Measurements from ENCODE around the gene FTMT.
A peak's percentile ranks its signal among the peaks of the same experiment; 100 is the strongest.
"Not testable (repeated sequence)": the region's sequence is repeated elsewhere in the genome, so short reads cannot be mapped to it uniquely, and the experiment has no call there.

FTMT gene

DNA sequence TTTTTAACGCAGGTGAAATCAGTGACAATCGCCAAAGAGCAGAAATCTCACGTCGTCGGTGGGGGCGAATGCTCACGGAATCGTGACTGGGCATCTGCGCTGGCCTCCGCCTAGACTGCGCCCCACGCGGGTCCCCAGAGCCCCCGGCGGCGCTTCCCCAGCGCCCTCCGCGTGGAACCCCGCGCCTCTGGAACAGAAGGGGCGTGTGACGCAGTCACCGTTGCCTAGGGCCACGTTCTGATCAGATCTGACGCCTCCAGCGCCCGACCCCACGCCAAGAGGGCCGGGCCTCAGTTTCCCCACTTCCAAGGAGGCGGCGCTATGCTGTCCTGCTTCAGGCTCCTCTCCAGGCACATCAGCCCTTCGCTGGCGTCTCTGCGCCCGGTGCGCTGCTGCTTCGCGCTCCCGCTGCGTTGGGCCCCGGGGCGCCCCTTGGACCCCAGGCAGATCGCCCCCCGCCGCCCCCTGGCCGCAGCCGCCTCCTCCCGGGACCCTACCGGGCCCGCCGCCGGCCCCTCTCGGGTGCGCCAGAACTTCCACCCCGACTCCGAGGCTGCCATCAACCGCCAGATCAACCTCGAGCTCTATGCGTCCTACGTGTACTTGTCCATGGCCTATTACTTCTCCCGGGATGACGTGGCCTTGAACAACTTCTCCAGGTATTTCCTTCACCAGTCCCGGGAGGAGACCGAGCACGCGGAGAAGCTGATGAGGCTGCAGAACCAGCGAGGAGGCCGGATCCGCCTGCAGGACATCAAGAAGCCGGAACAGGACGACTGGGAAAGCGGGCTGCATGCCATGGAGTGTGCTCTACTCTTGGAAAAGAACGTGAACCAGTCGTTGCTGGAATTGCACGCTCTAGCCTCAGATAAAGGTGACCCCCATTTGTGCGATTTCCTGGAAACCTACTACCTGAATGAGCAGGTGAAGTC, at the start of gene FTMT:
Gene FTMT (plus strand): TSS at position 240 of the 932 bp plus-strand sequence. CDS start 82 bp downstream, at position 322.
- DNase-seq, result no peak

DNA sequence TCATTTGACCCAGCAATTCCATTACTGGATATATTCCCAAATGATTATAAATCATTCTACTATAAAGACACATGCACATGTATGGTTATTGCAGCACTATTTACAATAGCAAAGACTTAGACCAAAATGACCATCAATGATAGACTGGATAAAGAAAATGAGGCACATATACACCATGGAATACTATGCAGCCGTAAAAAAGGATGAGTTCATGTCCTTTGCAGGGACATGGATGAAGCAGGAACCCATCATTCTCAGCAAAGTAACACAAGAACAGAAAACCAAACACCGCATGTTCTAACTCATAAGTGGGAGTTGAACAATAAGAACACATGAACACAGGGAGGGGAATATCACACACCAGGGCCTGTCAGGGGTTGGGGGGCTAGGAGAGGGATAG, 46.4 kb upstream of the FTMT start:
- not testable (repeated sequence) for DNase-seq

GRCh38 chr5:121805911-121806310, 45.8 kb upstream of the FTMT start:
- DNase-seq, result no peak

DNA sequence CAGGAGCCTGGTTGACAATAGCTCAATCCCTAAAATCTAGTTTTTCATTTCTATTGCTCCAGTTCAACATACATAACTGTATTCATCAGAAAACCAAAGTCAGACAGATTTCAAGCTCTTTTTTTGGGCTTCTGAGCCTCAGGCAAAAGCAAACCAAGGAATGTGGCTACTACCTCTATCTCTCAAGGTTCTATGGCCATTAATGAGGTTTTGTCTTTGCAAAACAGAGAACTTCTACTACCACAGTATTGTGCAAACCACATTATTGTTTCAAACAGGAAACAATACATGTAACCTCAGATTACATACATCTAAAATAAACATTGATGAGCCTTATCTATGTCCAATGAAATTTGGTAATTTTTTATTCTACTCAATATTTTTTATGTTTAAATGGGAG, 35.5 kb upstream of the FTMT start:
- no peak for DNase-seq

DNA sequence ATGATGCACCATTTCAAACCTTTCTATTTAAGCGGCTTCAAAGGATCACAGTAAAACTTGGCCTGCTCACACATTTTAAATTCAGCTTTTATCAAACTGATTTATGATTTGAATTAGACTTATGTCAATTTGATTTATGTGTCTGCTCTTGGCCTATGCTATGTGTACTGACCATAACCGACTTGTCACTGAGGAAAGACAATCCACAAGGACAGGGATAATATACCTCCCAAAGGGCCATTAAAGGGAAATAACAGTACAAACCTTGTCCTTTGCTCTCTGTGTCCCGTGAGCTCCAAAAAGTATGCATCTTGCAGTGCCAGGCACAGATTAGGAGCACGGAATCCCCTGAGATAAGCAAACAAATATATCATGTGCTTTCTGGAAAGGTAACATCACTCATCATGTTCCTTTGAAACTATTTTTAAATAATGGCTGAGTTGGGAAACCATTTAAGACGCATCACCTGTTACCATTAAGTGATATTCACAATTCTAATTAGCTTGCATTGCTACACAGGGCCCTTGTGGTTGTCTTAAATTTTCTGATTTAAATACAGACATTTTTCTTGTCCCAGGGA, 31.9 kb upstream of the FTMT start:
- DNase-seq, result no peak

GRCh38 chr5:121833617-121834016, 18.1 kb upstream of the FTMT start:
- DNase-seq, result no peak

- DNase-seq, result no peak
These were observed 17.7 kb upstream of the FTMT start for GRCh38 chr5:121834021-121834420.

DNA sequence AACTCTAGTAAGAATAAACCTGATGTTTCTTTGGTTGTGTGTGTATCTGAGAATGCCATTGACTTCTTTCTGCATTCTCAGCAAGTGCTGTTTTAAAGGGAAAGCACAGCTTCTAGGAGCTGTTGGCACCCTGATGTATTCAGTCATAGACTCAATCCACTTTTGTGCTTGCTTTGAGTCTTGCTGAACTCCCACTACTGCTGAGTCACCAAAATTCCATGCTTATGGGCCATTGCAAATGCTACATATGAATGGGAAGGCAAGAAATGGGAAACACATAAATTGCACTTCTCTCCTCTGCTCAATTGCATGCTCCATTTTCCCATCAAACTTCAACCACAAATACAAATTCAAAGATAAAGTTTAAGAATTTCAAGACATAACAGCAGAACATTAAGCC, 9.8 kb upstream of the FTMT start:
- no peak for DNase-seq

DNA sequence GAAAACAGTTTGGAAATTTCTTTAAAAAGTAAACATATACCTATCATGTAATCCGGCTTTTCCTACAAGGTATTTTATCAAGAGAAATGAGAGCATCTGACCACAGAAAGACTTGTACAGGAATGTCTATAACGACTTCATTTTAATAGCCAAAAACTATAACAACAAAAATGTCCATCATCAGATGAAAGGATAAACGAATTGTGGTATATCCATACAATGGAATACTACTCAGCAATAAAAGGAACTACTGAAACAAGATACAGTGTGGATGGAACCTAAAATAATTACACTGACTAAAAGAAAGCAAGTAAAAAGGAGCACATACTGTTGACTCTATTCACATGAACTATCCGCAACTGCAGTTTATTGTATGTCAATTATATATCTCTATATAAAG, 1.4 kb upstream of the FTMT start:
- DNase-seq, result no peak

DNA sequence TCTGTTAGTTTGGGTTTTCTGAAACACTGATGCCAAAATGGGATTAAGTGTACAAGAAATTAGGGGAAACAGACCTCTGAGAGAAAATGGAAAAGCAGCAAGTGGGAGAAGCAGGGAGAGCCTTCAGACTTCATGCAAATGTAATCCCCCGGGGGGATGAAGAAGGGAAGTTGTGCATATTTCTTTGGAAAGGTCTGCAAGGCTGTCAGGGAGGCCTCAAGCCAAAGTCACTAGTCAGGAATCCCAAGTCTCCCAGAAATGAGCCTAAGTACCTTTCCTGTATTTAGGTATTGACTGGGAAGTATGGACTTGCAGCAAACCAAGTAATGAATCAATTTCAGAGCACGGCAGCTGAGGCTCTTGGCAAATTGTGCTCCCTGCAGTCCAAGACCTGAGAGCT, 2.2 kb downstream of the FTMT start:
- DNase-seq, result no peak

DNA sequence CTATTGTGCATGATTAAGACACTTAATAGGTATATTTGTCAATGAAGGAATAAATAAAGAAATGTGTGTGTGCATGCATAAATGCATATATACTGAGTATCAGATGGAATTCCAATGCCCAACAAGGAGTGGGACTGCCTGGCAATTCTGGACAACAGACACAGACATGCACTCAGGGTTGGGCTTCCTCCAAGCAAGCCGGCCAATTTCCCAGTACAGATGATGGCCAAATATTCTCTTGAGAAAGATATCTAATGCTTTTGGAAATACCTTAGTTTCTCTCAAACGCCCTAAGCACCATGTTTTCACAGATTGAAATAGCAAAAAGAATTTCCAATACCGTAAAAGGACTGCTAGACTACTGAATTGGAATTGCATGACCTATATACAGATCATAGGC, 11.1 kb downstream of the FTMT start:
- DNase-seq, result no peak

DNA sequence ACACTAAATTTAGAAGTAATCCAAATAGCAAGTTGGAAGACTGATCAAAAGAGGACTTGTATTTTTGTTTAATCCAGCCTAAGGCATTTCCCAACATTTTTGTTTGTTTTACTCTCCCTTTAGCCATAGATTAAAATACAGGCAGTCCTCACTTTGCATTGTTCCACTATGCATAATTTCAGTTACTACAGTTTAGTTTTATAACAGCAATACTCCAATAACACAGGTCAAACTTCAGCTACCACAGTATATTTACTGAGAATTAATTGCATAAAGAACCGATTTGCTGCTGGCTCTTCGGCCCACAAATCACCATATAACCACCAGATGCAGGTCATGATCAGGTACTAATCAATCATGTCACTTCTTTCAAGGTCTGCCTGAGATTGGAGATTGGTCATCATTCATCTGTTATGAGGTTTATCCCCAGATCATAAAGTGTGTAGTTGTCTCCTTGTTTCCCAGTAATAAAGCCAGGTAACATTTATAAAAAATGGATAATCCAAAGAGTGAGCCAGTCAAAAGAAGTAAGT, 12.1 kb downstream of the FTMT start:
- DNase-seq, result no peak

GRCh38 chr5:121867403-121867802, 15.7 kb downstream of the FTMT start:
- no peak for DNase-seq

GRCh38 chr5:121870489-121870888, 18.8 kb downstream of the FTMT start:
- DNase-seq, result no peak

DNA sequence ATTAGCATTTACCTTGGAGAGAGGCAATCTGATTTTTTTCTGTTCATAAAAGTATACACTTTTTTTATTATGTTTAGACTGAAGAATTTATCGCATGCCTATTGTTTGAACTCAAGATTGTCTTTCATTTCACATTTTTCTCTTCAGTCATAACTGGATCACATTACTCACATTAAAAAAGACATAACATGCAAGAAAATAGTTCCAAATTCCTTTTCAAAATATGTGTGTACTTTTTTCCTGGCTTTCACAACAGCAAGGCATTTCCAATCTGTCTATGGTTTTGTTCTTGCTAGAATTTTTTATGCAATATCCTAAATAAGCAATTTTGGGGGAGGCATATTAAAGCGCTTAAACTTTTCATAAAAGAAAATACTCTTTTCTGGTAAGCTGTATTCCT, 21.2 kb downstream of the FTMT start:
- no peak for DNase-seq

DNA sequence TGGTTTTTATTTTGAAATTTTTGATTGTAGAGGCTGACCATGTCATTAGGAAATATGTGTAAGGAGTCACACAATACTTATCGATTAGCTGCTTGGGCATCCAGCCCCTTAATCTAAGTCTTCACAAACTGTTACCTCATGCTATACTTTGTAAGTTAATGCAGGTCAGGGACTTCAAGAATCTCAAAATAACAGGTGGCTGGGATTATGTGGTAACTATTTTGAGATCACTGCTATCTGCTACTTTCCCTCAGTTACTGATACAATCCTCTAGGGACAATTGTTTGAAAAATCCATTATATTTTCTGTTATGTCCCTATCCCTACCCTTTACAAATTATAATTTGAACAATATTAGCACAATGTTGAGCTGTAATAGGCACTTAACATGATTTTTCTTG, 21.7 kb downstream of the FTMT start:
- no peak for DNase-seq

- no peak for DNase-seq
These were observed 33.9 kb downstream of the FTMT start for GRCh38 chr5:121885630-121886029.

- DNase-seq, result no peak
These were observed 36.0 kb downstream of the FTMT start for GRCh38 chr5:121887727-121888126.

GRCh38 chr5:121890297-121890858, 38.7 kb downstream of the FTMT start:
- DNase-seq, result no peak

GRCh38 chr5:121897341-121897740, 45.7 kb downstream of the FTMT start:
- no peak for DNase-seq

DNA sequence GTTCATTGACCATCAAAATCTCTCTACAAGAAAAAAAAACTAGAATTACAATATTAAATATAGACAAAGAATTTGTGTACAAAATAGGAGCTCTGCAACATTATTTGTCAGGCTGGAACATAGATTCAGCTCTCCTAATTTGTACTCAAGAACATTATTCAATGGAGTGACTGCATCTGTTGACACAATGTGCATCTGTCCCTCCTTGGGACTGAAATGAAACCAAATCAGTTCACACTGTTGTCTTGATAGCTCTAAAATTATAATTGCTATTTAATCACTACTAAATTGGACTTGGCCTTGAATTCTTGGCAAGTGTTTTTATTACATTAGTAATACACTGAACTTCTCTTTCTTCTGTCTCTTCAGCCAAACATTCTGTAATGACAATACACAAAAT, 47.7 kb downstream of the FTMT start:
- peak; percentile 15 for DNase-seq

Data from NCI-H1092 treated with DMSO at 0.1 percent for 48 hours (cell line).